ENCODE results near the gene AQP2. TPM values are rescaled to one million over a fixed set of nuclear protein-coding genes. Genes with fewer than 3 reads are reported as not detected.

AQP2 gene
- polyA plus RNA-seq, 1 of the 3 experiments (the other 2 are of a cell fraction) = not detected

- Histone ChIP-seq H3K27ac (ENCODE audit: low read depth in 2 of 2, low read length in 1 of 2) (no peak overlapping the region), H3F3A (replicated peaks; ENCODE audit: insufficient read depth) (no peaks in the 10 kb centered on the region), H3K27me3 (ENCODE audit: insufficient read depth) (no peaks in the 10 kb centered on the region), H3K4me2 (no peak overlapping the region), H3K4me3 (ENCODE audit: low read depth in 2 of 2, low read length in 1 of 2) (no peak overlapping the region), H2AFZ (ENCODE audit: low read depth) (no peak overlapping the region), H4K20me1 (ENCODE audit: insufficient read depth) (no peaks in the 10 kb centered on the region), H3K36me3 (replicated peaks in 1 of 2; ENCODE audit: control insufficient read depth in 1 of 2, insufficient read depth in 2 of 2, low read length in 1 of 2) (no peaks in the 10 kb centered on the region), H3K9me3 (no peaks in the 10 kb centered on the region), H3K9ac (no peak overlapping the region), H3K79me2 (ENCODE audit: insufficient read depth) (no peaks in the 10 kb centered on the region), H3K9me2 (no peaks in the 10 kb centered on the region), H3K4me1 (ENCODE audit: control insufficient read depth in 1 of 2, insufficient read depth in 2 of 2, low read depth in 1 of 2, low read length in 1 of 2) (peaks cover 0 to 3% of the 10 kb centered on the region in 2 experiments; a peak in 1 of 4 replicates)
- DNase-seq = no peak
- POLR2A ChIA-PET = interaction anchor here (0.6 kb wide), 1 partner anchor 348 kb away, joined by 3 read pairs; no protein-coding TSS in a partner anchor
- CTCF ChIA-PET = interaction anchor here (0.6 to 2.0 kb wide), 4 partner anchors 25 to 116 kb away, joined by 3 to 7 read pairs (median 4); no protein-coding TSS in a partner anchor
- TF ChIP-seq GATA2 (CRISPR knock-in tag; IDR thresholded peaks at IDR 0.05) = no peak
- no peak for TF ChIP-seq CHD2 (IDR thresholded peaks at IDR 0.05; ENCODE audit: low read length, partially characterized antibody)
- no peak for TF ChIP-seq NRF1 (IDR thresholded peaks at IDR 0.05; ENCODE audit: low read depth, low read length)
- no peak for TF ChIP-seq TEAD4 (IDR thresholded peaks at IDR 0.05; ENCODE audit: borderline replicate concordance, insufficient read depth)
- no peak for TF ChIP-seq POLR2AphosphoS5 (IDR thresholded peaks at IDR 0.05; ENCODE audit: low read depth, low read length)
- TF ChIP-seq SIN3A (IDR thresholded peaks at IDR 0.05; ENCODE audit: borderline replicate concordance, low read depth, low read length) = no peak
- TF ChIP-seq, protein P1, sequence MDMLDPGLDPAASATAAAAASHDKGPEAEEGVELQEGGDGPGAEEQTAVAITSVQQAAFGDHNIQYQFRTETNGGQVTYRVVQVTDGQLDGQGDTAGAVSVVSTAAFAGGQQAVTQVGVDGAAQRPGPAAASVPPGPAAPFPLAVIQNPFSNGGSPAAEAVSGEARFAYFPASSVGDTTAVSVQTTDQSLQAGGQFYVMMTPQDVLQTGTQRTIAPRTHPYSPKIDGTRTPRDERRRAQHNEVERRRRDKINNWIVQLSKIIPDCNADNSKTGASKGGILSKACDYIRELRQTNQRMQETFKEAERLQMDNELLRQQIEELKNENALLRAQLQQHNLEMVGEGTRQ (IDR thresholded peaks at IDR 0.05; ENCODE audit: borderline replicate concordance, low read depth, low read length) = no peak
- TF ChIP-seq NFIC (IDR thresholded peaks at IDR 0.05; ENCODE audit: borderline replicate concordance) = no peak
- no peak for TF ChIP-seq TCF12 (IDR thresholded peaks at IDR 0.05)
- no peak for TF ChIP-seq REST (IDR thresholded peaks at IDR 0.05; ENCODE audit: low read depth, low read length)
- no peak for TF ChIP-seq MEF2A (IDR thresholded peaks at IDR 0.05; ENCODE audit: borderline replicate concordance, low read depth)
Measured at GRCh38 chr12:49939307-49939706, 11.2 kb upstream of the AQP2 start.

DNA sequence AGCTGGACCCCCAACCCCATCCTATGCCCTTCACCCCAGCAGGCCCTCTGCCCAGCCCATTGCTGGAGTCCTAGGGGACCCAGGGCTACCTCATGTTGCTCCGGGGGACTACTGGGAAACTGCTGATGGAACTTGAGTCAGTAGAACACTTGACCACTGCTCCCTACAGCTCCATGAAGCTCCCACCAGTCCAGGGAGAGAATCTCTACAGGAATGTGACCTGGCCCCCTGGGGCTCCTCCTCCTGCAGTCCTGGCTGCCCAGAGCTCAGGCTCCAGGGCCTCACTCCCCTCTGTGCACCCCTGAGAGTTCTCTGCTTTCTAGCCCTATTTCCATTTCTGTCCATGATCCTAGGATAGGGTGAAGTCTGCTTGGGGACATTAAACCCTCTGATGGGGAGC is 10.8 kb upstream of the AQP2 start:
- Histone ChIP-seq H3K4me2 (no peak overlapping the region), H3K4me1 (ENCODE audit: control insufficient read depth in 1 of 2, insufficient read depth in 2 of 2, low read depth in 1 of 2, low read length in 1 of 2) (peaks cover 0 to 3% of the 10 kb centered on the region in 2 experiments; a peak in 1 of 4 replicates), H2AFZ (ENCODE audit: low read depth) (no peak overlapping the region), H3K79me2 (ENCODE audit: insufficient read depth) (no peaks in the 10 kb centered on the region), H3K9me2 (no peaks in the 10 kb centered on the region), H3K9ac (no peak overlapping the region), H3K4me3 (ENCODE audit: low read depth in 2 of 2, low read length in 1 of 2) (no peak overlapping the region), H3K27me3 (ENCODE audit: insufficient read depth) (no peaks in the 10 kb centered on the region), H3K36me3 (replicated peaks in 1 of 2; ENCODE audit: control insufficient read depth in 1 of 2, insufficient read depth in 2 of 2, low read length in 1 of 2) (no peaks in the 10 kb centered on the region), H3K27ac (ENCODE audit: low read depth in 2 of 2, low read length in 1 of 2) (no peak overlapping the region), H3K9me3 (no peaks in the 10 kb centered on the region), H4K20me1 (ENCODE audit: insufficient read depth) (no peaks in the 10 kb centered on the region), H3F3A (replicated peaks; ENCODE audit: insufficient read depth) (no peaks in the 10 kb centered on the region)
- DNase-seq = no peak
- CTCF ChIA-PET = interaction anchor here (0.6 to 2.0 kb wide), 4 partner anchors 25 to 116 kb away, joined by 3 to 7 read pairs (median 4); no protein-coding TSS in a partner anchor
- no CpG with 5 or more reads among the region's 1 CpG for WGBS (ENCODE audit: low lambda C conversion rate)
- POLR2A ChIA-PET = no interaction called here
- TF ChIP-seq TCF12 (IDR thresholded peaks at IDR 0.05) (no peak), YY1 (IDR thresholded peaks at IDR 0.05; ENCODE audit: low read depth) (no peak), CHD2 (IDR thresholded peaks at IDR 0.05; ENCODE audit: low read length, partially characterized antibody) (no peak), MXI1 (IDR thresholded peaks at IDR 0.05; ENCODE audit: low read depth, low read length) (no peak), RCOR1 (IDR thresholded peaks at IDR 0.05; ENCODE audit: low read length) (no peak), ELF1 (IDR thresholded peaks at IDR 0.05) (no peak), FOXJ3 (CRISPR knock-in tag; IDR thresholded peaks at IDR 0.05) (no peak), NRF1 (IDR thresholded peaks at IDR 0.05; ENCODE audit: low read depth, low read length) (no peak), NFIC (IDR thresholded peaks at IDR 0.05; ENCODE audit: borderline replicate concordance) (no peak), TEAD4 (IDR thresholded peaks at IDR 0.05; ENCODE audit: borderline replicate concordance, insufficient read depth) (no peak), SMC3 (IDR thresholded peaks at IDR 0.05; ENCODE audit: low read depth, low read length) (no peak), SIN3A (IDR thresholded peaks at IDR 0.05; ENCODE audit: borderline replicate concordance, low read depth, low read length) (no peak), FOXM1 (IDR thresholded peaks at IDR 0.05; ENCODE audit: low read depth) (no peak), JUND (IDR thresholded peaks at IDR 0.05) (no peak)
- TF ChIP-seq, protein P2, sequence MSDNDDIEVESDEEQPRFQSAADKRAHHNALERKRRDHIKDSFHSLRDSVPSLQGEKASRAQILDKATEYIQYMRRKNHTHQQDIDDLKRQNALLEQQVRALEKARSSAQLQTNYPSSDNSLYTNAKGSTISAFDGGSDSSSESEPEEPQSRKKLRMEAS (IDR thresholded peaks at IDR 0.05; ENCODE audit: low read depth) = no peak

All from SK-N-SH (cell line).